Activated T-cell treated with anti-CD3 and anti-CD28 coated beads, Interleukin-2, amount 50 U/mL, for 4 hours (primary cell): ENCODE results near the gene TNFRSF6B. TPM values are rescaled to one million over a fixed set of nuclear protein-coding genes. Genes with fewer than 3 reads are reported as not detected.
"Not testable (repeated sequence)": the region's sequence is repeated elsewhere in the genome, so short reads cannot be mapped to it uniquely, and the experiment has no call there.

Experiments used
- ATAC-seq, 2 donors: fragments of 200-7000 bp; cut with Tn5 transposase; one replicate each; pipeline ENCODE4 v1.10.0; 2021
- DNase-seq: peaks from one replicate; pipeline ENCODE4 v3.0.0-alpha.2; 2020
- H3K27me3 Mint-ChIP-seq: one replicate; pipeline ENCODE4 v1.8.0; 2021; ENCODE audit warnings: low read depth, mixed read lengths
- H3K36me3 Mint-ChIP-seq: one replicate; pipeline ENCODE4 v1.8.0; 2022; ENCODE audit warnings: mixed read lengths; ENCODE audit not compliant: insufficient read depth
- H3K4me1 Mint-ChIP-seq: one replicate; pipeline ENCODE4 v1.8.0; 2021; ENCODE audit warnings: low read depth, mixed read lengths
- H3K4me3 Mint-ChIP-seq: one replicate; pipeline ENCODE4 v1.8.0; 2021; ENCODE audit warnings: mild to moderate bottlenecking, moderate library complexity, mixed read lengths
- H3K9me3 Mint-ChIP-seq: one replicate; pipeline ENCODE4 v1.8.0; 2021; ENCODE audit warnings: mixed read lengths
- total RNA-seq, 3 donors: library from RNA; stranded (reverse); gene quantifications; one replicate each; pipeline ENCODE4 v1.2.1, GENCODE V29; 2021

Gene TNFRSF6B
- total RNA-seq, 3 donors from 2014 or later = 0.47 TPM; not detected in 2

- no peaks in the 10 kb centered on the region for H3K27me3 Mint-ChIP-seq
- no peak for DNase-seq
Measured at GRCh38 chr20:63658749-63659187, 37.7 kb upstream of the TNFRSF6B start.

GRCh38 chr20:63659370-63659769 is 37.1 kb upstream of the TNFRSF6B start:
- Mint-ChIP-seq H3K36me3 (peaks cover 4% of the 10 kb centered on the region), H3K4me1 (peaks cover 20% of the 10 kb centered on the region), H3K4me3 (peak overlapping the region; percentile 94), H3K9me3 (no peaks in the 10 kb centered on the region), H3K27me3 (no peaks in the 10 kb centered on the region)
- ATAC-seq = no peak
- no peak for DNase-seq

More at GRCh38 chr20:63658749-63659187, 37.7 kb upstream of the TNFRSF6B start:
- Mint-ChIP-seq H3K9me3 (no peaks in the 10 kb centered on the region), H3K4me1 (peaks cover 26% of the 10 kb centered on the region), H3K36me3 (peaks cover 4% of the 10 kb centered on the region), H3K4me3 (peak overlapping the region; percentile 94)
- peak; percentile 18 to 28 for ATAC-seq

GRCh38 chr20:63660174-63660573 is 36.3 kb upstream of the TNFRSF6B start:
- peak overlapping the region; percentile 94 for H3K4me3 Mint-ChIP-seq
- DNase-seq, H3K27me3 Mint-ChIP-seq, ATAC-seq, H3K36me3 Mint-ChIP-seq, H3K9me3 Mint-ChIP-seq: not testable (repeated sequence)
- H3K4me1 Mint-ChIP-seq = peaks cover 14% of the 10 kb centered on the region

- H3K4me1 Mint-ChIP-seq = peaks cover 14% of the 10 kb centered on the region
- H3K9me3 Mint-ChIP-seq = no peaks in the 10 kb centered on the region
- H3K36me3 Mint-ChIP-seq = peaks cover 9% of the 10 kb centered on the region
- H3K27me3 Mint-ChIP-seq = no peaks in the 10 kb centered on the region
- ATAC-seq = no peak
- H3K4me3 Mint-ChIP-seq = peak overlapping the region; percentile 43
- no peak for DNase-seq
Measured at GRCh38 chr20:63660622-63661021, 35.8 kb upstream of the TNFRSF6B start.

- H3K9me3 Mint-ChIP-seq = no peaks in the 10 kb centered on the region
- DNase-seq (no peak), ATAC-seq (no peak)
- no peaks in the 10 kb centered on the region for H3K27me3 Mint-ChIP-seq
- peaks cover 14% of the 10 kb centered on the region for H3K4me1 Mint-ChIP-seq
- H3K36me3 Mint-ChIP-seq = peaks cover 13% of the 10 kb centered on the region
- H3K4me3 Mint-ChIP-seq = no peak overlapping the region
Measured at GRCh38 chr20:63661108-63661507, 35.3 kb upstream of the TNFRSF6B start.

GRCh38 chr20:63661959-63662812 is 34.3 kb upstream of the TNFRSF6B start:
- Mint-ChIP-seq H3K4me3 (no peak overlapping the region), H3K9me3 (no peaks in the 10 kb centered on the region), H3K36me3 (peaks cover 15% of the 10 kb centered on the region), H3K27me3 (no peaks in the 10 kb centered on the region), H3K4me1 (peaks cover 14% of the 10 kb centered on the region)
- DNase-seq = no peak
- ATAC-seq = no peak

- no peak overlapping the region for H3K4me3 Mint-ChIP-seq
- peaks cover 12% of the 10 kb centered on the region for H3K4me1 Mint-ChIP-seq
- H3K27me3 Mint-ChIP-seq = no peaks in the 10 kb centered on the region
- no peak for ATAC-seq
- no peaks in the 10 kb centered on the region for H3K9me3 Mint-ChIP-seq
- H3K36me3 Mint-ChIP-seq = peaks cover 15% of the 10 kb centered on the region
- no peak for DNase-seq
Measured at GRCh38 chr20:63662813-63663189, 33.7 kb upstream of the TNFRSF6B start.

- H3K27me3 Mint-ChIP-seq = no peaks in the 10 kb centered on the region
- peaks cover 7% of the 10 kb centered on the region for H3K4me1 Mint-ChIP-seq
- H3K9me3 Mint-ChIP-seq = no peaks in the 10 kb centered on the region
- no peak overlapping the region for H3K4me3 Mint-ChIP-seq
- DNase-seq (no peak), ATAC-seq (no peak)
- H3K36me3 Mint-ChIP-seq = peaks cover 19% of the 10 kb centered on the region
Measured at GRCh38 chr20:63663332-63664066, 33.0 kb upstream of the TNFRSF6B start.

- ATAC-seq (no peak), DNase-seq (no peak)
- no peak overlapping the region for H3K4me3 Mint-ChIP-seq
- H3K4me1 Mint-ChIP-seq = peaks cover 4% of the 10 kb centered on the region
- H3K9me3 Mint-ChIP-seq = no peaks in the 10 kb centered on the region
- H3K27me3 Mint-ChIP-seq = no peaks in the 10 kb centered on the region
- H3K36me3 Mint-ChIP-seq = peaks cover 19% of the 10 kb centered on the region
Measured at GRCh38 chr20:63664143-63664851, 32.2 kb upstream of the TNFRSF6B start.

GRCh38 chr20:63664861-63665594 is 31.4 kb upstream of the TNFRSF6B start:
- no peaks in the 10 kb centered on the region for H3K27me3 Mint-ChIP-seq
- no peaks in the 10 kb centered on the region for H3K4me1 Mint-ChIP-seq
- DNase-seq = no peak
- no peak overlapping the region for H3K4me3 Mint-ChIP-seq
- ATAC-seq = no peak
- peaks cover 19% of the 10 kb centered on the region for H3K36me3 Mint-ChIP-seq
- H3K9me3 Mint-ChIP-seq = no peaks in the 10 kb centered on the region

- no peaks in the 10 kb centered on the region for H3K9me3 Mint-ChIP-seq
- H3K4me1 Mint-ChIP-seq = no peaks in the 10 kb centered on the region
- H3K36me3 Mint-ChIP-seq = peaks cover 22% of the 10 kb centered on the region
- no peaks in the 10 kb centered on the region for H3K27me3 Mint-ChIP-seq
- no peak for ATAC-seq
- H3K4me3 Mint-ChIP-seq = no peak overlapping the region
- no peak for DNase-seq
Measured at GRCh38 chr20:63665708-63666107, 30.7 kb upstream of the TNFRSF6B start.

GRCh38 chr20:63667858-63668257 is 28.6 kb upstream of the TNFRSF6B start:
- H3K4me1 Mint-ChIP-seq = no peaks in the 10 kb centered on the region
- peaks cover 20% of the 10 kb centered on the region for H3K36me3 Mint-ChIP-seq
- ATAC-seq (no peak), DNase-seq (no peak)
- no peaks in the 10 kb centered on the region for H3K9me3 Mint-ChIP-seq
- H3K27me3 Mint-ChIP-seq = no peaks in the 10 kb centered on the region
- no peak overlapping the region for H3K4me3 Mint-ChIP-seq

GRCh38 chr20:63668351-63668750 is 28.1 kb upstream of the TNFRSF6B start:
- ATAC-seq = no peak
- H3K4me3 Mint-ChIP-seq = no peak overlapping the region
- no peaks in the 10 kb centered on the region for H3K4me1 Mint-ChIP-seq
- no peak for DNase-seq
- no peaks in the 10 kb centered on the region for H3K9me3 Mint-ChIP-seq
- H3K36me3 Mint-ChIP-seq = peaks cover 20% of the 10 kb centered on the region
- no peaks in the 10 kb centered on the region for H3K27me3 Mint-ChIP-seq

GRCh38 chr20:63671695-63672094 is 24.8 kb upstream of the TNFRSF6B start:
- DNase-seq, H3K4me1 Mint-ChIP-seq, H3K9me3 Mint-ChIP-seq, H3K4me3 Mint-ChIP-seq, H3K27me3 Mint-ChIP-seq, ATAC-seq: not testable (repeated sequence)
- peaks cover 14% of the 10 kb centered on the region for H3K36me3 Mint-ChIP-seq
